DOHH2 (cell line): Measurements from ENCODE around the gene KIF5B.

Experiments used
- H3F3A ChIP-seq: fragments of 200-600 bp; sonication (generic), shearing (Covaris generic); 2 replicates; pipeline ENCODE4 v1.6.0; 2016; ENCODE audit warnings: antibody characterized with exemption, mild to moderate bottlenecking; ENCODE audit not compliant: control insufficient read depth, insufficient read depth
- H3K27ac ChIP-seq: fragments of 200-600 bp; sonication (generic); 2 replicates; pipeline ENCODE4 v1.5.1; 2014; ENCODE audit warnings: low read depth, mild to moderate bottlenecking, low read length, moderate library complexity
- H3K27me3 ChIP-seq: fragments of 200-600 bp; sonication (generic); 2 replicates; pipeline ENCODE4 v1.6.1; 2014; ENCODE audit warnings: mild to moderate bottlenecking, low read length, mixed read lengths; ENCODE audit not compliant: control insufficient read depth
- H3K36me3 ChIP-seq: fragments of 200-600 bp; sonication (generic); 2 replicates; pipeline ENCODE4 v1.6.1; 2014; ENCODE audit warnings: mild to moderate bottlenecking, low read length, moderate library complexity, mixed read lengths; ENCODE audit not compliant: control insufficient read depth
- H3K4me1 ChIP-seq: fragments of 200-600 bp; sonication (generic); 2 replicates; pipeline ENCODE4 v1.6.1; 2014; ENCODE audit warnings: mild to moderate bottlenecking, low read length, mixed read lengths; ENCODE audit not compliant: control insufficient read depth
- H3K4me2 ChIP-seq: fragments of 200-600 bp; sonication (generic); 2 replicates; pipeline ENCODE4 v1.6.0; 2014; ENCODE audit warnings: mild to moderate bottlenecking, low read length, moderate library complexity
- H3K4me3 ChIP-seq: fragments of 200-600 bp; sonication (generic); 2 replicates; pipeline ENCODE4 v1.5.1; 2014; ENCODE audit warnings: mild to moderate bottlenecking, low read length, mixed read lengths
- H3K79me2 ChIP-seq: fragments of 200-600 bp; sonication (generic); 2 replicates; pipeline ENCODE4 v1.6.1; 2014; ENCODE audit warnings: mild to moderate bottlenecking, low read length, mixed read lengths; ENCODE audit not compliant: control insufficient read depth
- H3K9me2 ChIP-seq: fragments of 200-600 bp; sonication (generic); replicated peaks from 2 replicates; pipeline ENCODE4 v1.6.1; 2014; ENCODE audit warnings: mild to moderate bottlenecking, low read length, mixed read lengths; ENCODE audit not compliant: control insufficient read depth
- H3K9me3 ChIP-seq: fragments of 200-600 bp; sonication (generic); 2 replicates; pipeline ENCODE4 v1.6.1; 2014; ENCODE audit warnings: antibody characterized with exemption, low read length, mixed read lengths; ENCODE audit not compliant: control insufficient read depth, insufficient read depth
- H4K20me1 ChIP-seq: fragments of 200-600 bp; sonication (generic); 2 replicates; pipeline ENCODE4 v1.6.0; 2014; ENCODE audit warnings: low read depth, mild to moderate bottlenecking, antibody characterized with exemption, low read length, moderate library complexity; ENCODE audit not compliant: control insufficient read depth, insufficient read depth
- EZH2phosphoT487 ChIP-seq: fragments of 200-600 bp; sonication (generic); IDR thresholded peaks from 2 replicates; pipeline ENCODE4 v1.6.1; 2017; ENCODE audit warnings: borderline replicate concordance, mild to moderate bottlenecking, antibody characterized with exemption, low read length, moderate library complexity, mixed read lengths
- TF ChIP-seq, protein P1 (sequence below): fragments of 200-600 bp; sonication (generic); IDR thresholded peaks from one replicate; pipeline ENCODE4 v1.5.1; 2014; ENCODE audit warnings: antibody characterized with exemption, mild to moderate bottlenecking, low read depth, low read length; ENCODE audit not compliant: poor library complexity, severe bottlenecking

The KIF5B gene

DNA sequence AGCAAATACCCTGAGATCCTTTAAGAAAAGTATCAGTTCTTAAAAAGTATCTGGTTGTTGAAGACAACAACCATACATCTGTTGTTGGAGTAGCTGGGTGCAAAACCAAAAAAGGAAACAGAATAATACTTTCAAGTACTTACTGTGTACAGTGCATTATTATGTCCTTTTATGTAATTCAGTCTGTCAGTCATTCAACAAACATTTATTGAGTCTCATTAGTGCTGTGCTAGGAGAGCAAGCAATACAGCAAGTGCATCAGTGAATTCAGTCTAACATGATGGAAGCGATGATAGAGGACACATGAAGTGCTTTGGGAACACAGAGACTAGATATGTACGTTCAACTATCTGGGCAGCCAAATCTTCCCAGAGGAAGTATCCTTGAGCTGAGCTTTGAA is 37.4 kb upstream of the KIF5B start:
- Histone ChIP-seq H3K36me3 (no peaks in the 10 kb centered on the region), H3K4me3 (no peak overlapping the region), H3K27me3 (peaks cover 13% of the 10 kb centered on the region), H3K4me2 (no peak overlapping the region), H3K9me3 (no peaks in the 10 kb centered on the region), H4K20me1 (no peaks in the 10 kb centered on the region), H3K4me1 (no peaks in the 10 kb centered on the region), H3K79me2 (no peaks in the 10 kb centered on the region), H3F3A (no peaks in the 10 kb centered on the region), H3K27ac (no peak overlapping the region), H3K9me2 (no peaks in the 10 kb centered on the region)
- TF ChIP-seq EZH2phosphoT487, result no peak
- TF ChIP-seq, protein P1, sequence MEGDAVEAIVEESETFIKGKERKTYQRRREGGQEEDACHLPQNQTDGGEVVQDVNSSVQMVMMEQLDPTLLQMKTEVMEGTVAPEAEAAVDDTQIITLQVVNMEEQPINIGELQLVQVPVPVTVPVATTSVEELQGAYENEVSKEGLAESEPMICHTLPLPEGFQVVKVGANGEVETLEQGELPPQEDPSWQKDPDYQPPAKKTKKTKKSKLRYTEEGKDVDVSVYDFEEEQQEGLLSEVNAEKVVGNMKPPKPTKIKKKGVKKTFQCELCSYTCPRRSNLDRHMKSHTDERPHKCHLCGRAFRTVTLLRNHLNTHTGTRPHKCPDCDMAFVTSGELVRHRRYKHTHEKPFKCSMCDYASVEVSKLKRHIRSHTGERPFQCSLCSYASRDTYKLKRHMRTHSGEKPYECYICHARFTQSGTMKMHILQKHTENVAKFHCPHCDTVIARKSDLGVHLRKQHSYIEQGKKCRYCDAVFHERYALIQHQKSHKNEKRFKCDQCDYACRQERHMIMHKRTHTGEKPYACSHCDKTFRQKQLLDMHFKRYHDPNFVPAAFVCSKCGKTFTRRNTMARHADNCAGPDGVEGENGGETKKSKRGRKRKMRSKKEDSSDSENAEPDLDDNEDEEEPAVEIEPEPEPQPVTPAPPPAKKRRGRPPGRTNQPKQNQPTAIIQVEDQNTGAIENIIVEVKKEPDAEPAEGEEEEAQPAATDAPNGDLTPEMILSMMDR, result no peak

DNA sequence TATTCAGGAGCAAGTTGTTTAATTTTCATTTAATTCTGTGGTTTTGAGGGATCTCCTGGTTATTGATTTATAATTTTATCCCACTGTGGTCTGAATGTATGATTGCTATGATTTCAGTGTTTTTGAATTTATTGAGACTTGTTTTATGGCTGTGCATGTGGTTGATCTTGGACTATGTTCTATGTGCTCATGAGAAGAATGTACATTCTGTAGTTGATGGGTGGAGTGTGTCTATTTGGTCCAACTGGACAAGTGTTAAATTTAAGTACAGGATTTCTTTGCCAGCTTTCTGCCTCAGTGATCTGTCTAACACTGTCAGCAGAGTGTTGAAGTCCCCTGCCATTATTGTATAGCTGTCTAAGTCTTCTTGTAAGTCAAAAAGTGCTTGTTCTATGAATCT is 34.8 kb upstream of the KIF5B start:
- Histone ChIP-seq H3K36me3 (no peaks in the 10 kb centered on the region), H3K27ac (no peak overlapping the region), H3F3A (no peaks in the 10 kb centered on the region), H3K9me2 (no peaks in the 10 kb centered on the region), H3K4me1 (no peaks in the 10 kb centered on the region), H4K20me1 (no peaks in the 10 kb centered on the region), H3K9me3 (no peaks in the 10 kb centered on the region), H3K27me3 (peaks cover 13% of the 10 kb centered on the region), H3K79me2 (no peaks in the 10 kb centered on the region), H3K4me2 (no peak overlapping the region), H3K4me3 (no peak overlapping the region)
- no peak for TF ChIP-seq EZH2phosphoT487
- TF ChIP-seq, protein P1, result no peak

DNA sequence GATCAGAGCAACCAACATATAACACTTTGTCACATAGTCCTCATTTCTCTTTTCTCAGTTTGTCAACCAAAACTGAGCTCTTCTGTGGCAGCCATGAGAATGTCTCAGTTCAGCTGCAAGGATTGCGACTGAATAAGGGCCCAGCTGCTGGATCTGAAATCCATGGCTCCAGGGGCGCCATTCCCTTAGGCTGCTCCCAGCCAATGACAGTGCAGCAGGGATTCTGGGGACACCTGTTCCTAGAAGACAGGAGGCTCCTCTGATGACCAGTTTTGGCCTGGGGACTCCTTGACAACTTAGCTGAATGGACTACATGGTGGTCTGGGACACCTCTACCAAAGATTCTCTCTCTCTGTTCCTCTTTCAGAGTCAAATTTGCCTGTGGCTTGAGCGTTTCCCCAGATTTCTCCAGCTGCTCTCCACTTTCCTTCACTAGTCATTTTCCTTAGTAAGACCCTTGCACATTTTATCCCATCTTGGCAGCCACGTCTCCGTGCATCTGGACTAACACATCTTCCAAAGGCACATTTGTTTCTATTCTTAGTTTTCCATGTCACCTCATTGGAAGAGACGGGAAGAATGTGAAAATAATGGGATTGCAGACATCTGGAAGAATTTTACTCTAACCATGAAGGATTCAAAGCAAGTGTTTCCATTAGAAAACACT is 28.1 kb upstream of the KIF5B start:
- Histone ChIP-seq H3K4me1 (no peaks in the 10 kb centered on the region), H3K36me3 (no peaks in the 10 kb centered on the region), H3F3A (no peaks in the 10 kb centered on the region), H3K4me3 (no peak overlapping the region), H3K4me2 (no peak overlapping the region), H3K9me3 (no peaks in the 10 kb centered on the region), H3K27me3 (0 out of 2 replicates have a peak, but pooled peaks cover 3% of the 10 kb centered on the region), H3K9me2 (no peaks in the 10 kb centered on the region), H4K20me1 (no peaks in the 10 kb centered on the region), H3K27ac (no peak overlapping the region), H3K79me2 (no peaks in the 10 kb centered on the region)
- no peak for TF ChIP-seq EZH2phosphoT487
- TF ChIP-seq, protein P1, result no peak
